Activated CD4-positive, alpha-beta T cell treated with anti-CD3 and anti-CD28 coated beads, Interleukin-2, amount 50 U/mL, for 24 hours (primary cell): Measurements from ENCODE around the gene MYF6.
"Not testable (repeated sequence)": the region's sequence is repeated elsewhere in the genome, so short reads cannot be mapped to it uniquely, and the experiment has no call there.

Experiments used
- DNase-seq, 2 donors: peaks; one replicate each; pipeline ENCODE4 v3.0.0-alpha.2; 2020; ENCODE audit warnings: low read depth in 1 of 2, low spot score in 1 of 2

The MYF6 gene

DNA sequence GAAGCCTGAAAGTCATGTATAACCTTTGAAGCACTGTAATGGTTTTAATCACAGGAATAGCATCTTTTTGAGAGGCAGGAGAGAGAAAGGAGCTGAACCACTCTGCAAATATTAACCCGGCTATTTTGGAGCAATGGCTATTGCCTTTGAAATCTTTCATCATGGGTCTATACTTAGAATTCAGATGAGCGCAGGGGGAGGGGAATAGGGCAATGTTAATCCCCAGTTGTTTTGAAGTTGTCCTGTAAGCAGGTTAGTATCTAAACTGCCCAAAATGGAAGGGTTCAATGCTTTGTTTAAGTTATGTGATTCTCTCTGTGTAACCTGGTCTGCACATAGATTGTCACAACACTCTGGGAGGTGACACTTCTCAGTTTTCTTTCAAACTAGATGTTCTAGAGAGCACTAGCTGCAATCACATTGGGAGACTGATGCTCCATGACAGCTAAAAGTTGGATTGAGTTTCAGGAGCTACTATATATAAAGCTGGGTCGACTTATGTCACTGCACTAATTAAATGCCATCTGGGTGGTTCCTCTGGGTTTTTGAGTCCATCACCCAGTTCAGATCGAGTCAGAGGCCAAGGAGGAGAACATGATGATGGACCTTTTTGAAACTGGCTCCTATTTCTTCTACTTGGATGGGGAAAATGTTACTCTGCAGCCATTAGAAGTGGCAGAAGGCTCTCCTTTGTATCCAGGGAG is at the start of gene MYF6:
TSS of gene MYF6 (plus strand) at position 509 of the 704 bp plus-strand sequence. CDS start at position 595, 86 bp downstream.
- DNase-seq: no peak

DNA sequence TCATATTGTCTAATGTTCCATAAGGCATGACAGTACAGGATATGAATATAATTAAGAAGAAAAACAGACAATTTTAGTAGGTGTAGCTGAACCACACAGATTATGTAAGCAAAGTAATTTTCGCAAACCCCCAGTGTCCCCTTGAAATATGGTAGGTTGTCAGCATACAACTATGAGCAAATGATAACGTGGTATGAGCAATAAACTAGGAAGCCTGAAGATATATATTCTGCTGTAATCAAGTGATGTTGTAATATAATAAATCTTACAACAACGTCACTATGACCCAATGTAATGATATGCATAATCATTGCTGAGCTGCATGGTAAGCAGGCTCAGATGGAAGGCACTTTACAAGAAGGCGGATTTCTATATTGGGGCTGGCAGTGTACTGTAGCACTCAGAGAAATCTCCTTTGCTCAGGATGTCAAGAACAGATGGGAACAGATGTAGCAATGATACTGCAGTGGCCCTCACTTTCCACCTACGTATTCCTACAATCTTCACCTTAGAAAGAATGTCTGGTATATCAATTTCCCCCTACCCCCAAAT is 47.8 kb upstream of the MYF6 start:
- DNase-seq: no peak

GRCh38 chr12:80662586-80662985 is 44.8 kb upstream of the MYF6 start:
- DNase-seq: no peak

DNA sequence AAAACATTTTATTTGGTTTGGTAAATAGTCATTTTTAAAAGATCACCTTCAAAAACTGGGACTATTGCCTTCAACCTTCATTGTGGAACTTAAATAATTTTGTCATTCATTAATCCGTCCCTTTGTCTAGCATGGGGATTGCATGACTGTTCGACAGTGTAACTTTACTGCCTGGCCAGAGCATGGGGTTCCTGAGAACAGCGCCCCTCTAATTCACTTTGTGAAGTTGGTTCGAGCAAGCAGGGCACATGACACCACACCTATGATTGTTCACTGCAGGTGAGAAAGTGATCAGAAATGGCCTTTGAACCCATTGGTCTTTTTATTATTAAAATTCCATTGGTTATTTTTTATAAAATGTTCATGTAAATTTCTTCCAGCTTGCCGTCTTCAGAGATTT is 37.2 kb upstream of the MYF6 start:
- no peak for DNase-seq

DNA sequence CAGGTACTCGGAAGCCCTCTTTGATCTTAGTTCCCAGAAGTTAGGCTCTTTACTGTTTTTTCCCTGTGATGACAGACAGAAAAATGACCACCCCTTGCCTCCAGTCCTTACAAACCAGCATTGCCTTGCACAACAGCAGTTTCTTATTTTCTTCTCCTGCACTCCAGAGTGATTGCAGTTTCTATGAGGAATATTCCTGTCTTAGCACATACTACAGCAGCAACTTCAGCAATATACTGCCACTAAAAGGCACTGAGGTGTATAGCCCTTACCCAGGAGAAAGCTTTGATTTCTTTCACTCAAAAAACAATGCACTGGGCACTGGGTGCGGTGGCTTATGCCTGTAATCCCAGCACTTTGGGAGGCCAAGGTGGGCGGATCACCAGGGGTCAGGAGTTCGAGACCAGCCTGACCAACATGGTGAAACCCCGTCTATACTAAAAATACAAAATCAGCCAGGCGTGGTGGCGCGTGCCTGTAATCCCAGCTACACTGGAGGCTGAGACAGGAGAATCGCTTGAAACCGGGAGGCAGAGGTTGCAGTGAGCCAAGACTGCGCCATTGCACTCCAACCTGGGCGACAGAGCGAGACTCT is 31.3 kb upstream of the MYF6 start:
- not testable (repeated sequence) for DNase-seq

GRCh38 chr12:80676856-80677255 is 30.6 kb upstream of the MYF6 start:
- no peak for DNase-seq

- DNase-seq: no peak
Observed at GRCh38 chr12:80677994-80678393, 29.4 kb upstream of the MYF6 start.

DNA sequence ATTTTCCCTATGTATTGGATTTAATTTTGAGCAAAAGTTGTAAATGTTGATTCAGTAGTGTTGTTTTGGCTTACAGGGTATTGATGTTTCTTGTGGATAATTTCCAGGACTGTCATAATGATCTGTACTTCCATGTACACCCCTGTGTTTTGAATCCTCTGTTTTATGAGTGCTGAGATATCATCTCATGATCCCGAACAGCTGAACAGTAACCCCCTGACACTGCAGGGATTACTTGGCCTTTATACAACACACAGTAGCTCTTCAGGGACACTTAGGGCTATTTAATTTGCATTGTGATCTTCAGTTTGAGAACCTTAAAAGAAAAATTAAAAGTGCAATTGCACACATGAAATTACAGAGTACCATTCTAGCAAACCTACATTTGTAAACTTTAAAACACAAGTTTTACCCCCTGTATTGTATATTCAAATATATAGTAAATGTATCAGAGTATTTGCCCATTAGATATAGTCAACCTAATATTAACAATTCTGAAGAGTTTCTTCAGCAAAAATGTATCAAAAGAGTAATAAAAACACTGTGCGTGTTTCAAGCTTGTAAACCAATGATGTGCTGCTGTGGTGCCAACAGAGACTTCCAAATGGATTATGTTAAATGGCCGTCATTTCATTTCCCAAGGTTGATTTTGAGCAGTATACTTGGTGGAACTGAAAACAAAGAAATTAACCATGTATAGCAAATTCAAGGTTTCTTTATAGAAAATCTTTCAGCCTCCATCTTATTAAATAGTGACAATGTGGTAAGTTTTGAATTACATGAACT is 27.9 kb upstream of the MYF6 start:
- no peak for DNase-seq

DNA sequence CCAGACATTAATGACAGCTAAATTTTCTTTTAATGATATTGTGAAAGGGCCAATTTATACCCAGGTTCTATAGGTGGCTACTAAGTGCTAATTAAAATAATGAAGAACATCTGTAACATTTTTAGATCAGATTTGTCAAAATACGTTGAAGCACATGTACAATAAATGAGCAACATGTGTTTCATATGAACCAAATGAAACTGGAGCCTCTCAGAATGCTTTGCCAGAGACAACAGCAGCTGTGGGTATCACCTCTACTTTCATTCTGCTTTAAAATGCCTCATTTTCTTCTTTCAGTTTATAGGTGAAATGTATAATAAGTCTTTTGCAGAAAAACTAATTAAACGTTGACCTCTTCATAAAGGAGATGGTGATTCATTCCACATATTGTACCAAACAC is 26.1 kb upstream of the MYF6 start:
- DNase-seq: no peak

- no peak for DNase-seq
Observed at GRCh38 chr12:80681786-80682185, 25.6 kb upstream of the MYF6 start.

DNA sequence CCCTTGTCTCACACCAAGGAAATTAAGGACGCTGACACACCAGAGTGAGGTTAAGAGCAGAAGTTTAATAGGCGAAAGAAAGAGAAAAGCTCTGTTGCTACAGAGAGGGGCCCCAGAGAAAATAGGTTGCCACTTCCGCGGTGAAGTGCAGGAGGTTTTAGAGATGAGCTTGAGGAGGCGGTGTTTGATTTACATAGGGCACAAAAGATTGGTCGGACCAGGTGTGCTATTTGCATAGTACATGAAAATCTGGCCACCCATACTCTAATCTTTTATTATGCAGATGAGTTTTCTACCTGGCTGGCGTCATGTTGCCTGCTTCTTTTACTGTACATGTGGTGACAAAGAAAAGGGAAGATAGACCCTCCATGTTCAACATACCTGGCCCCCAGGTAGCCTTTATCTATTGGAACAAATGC is 23.3 kb upstream of the MYF6 start:
- no peak for DNase-seq

- DNase-seq: no peak
Observed at GRCh38 chr12:80690090-80690489, 17.3 kb upstream of the MYF6 start.

GRCh38 chr12:80690513-80690912 is 16.9 kb upstream of the MYF6 start:
- DNase-seq: no peak

- DNase-seq: no peak
Observed at GRCh38 chr12:80692114-80692513, 15.3 kb upstream of the MYF6 start.

DNA sequence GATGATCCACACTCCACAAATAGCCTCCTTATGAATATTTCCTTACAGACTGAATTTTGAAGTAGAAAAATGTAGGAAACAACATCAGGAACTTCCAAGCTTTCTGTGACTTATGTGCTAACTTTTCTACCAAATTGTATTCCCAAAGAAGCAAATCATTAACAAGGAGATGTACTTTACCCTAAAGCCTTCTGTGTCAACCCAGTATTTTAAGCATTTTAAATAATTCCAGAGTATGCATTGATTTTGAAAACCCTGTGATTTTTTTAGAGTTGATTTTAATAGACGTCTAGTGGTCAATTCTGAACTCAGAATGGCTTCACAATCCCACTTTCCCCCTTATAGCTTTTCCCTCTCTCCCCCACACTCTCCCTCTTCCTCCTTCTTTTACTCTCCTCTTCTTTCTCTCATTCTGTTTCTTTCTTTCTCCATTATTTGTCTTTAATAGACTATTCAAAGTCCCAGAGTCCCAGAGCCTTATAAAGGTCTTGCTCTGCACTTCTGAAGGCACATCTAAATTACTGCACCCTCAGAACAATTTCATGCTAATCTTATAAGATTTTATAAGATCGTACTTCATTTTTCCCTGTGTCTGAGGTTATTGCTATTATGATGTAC is 10.1 kb upstream of the MYF6 start:
- no peak for DNase-seq

DNA sequence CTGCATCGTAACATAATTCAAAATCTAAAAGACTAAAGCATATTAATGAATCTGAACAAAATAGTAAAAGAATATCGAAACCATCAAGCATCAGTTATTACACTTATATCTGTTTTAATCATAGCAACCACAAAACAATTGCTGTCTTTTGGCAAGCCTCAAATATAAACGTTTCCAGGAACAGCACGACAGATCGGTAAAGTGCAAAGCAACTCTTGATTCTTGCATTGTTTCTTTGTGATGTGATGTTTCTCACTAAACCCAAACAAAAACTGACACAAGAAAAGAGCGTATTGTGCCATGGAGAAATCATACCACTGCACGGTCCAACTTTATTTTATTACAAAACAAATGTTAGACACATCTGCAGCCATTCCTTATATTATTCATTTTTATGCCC is 9.2 kb upstream of the MYF6 start:
- no peak for DNase-seq

GRCh38 chr12:80698847-80699542 is 8.4 kb upstream of the MYF6 start:
- no peak for DNase-seq

- DNase-seq: no peak
Observed at GRCh38 chr12:80700327-80700726, 7.1 kb upstream of the MYF6 start.

GRCh38 chr12:80701388-80701787 is 6.0 kb upstream of the MYF6 start:
- DNase-seq: no peak

GRCh38 chr12:80702889-80703805 is 4.3 kb upstream of the MYF6 start:
- no peak for DNase-seq
